ENCODE data around the gene ATP1A3.

DNA sequence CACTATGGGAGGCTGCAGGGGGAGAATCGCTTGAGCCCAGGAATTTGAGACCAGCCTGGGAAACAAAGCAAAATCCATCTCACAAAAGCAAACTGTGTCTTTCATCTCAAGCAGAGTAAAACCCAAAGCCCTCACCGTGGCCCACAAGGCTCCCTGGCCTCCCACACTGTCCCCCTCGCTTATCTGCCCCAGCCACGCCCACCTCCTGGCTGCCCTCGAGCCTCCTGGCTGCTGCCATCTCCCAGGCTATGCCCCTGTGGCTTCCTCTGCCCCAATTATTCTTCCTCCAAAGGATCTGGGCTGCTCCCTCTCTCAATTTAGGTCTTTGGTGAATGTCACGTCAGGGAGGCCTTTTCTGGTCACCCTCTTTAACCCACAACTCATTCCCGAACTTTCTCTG lies 38.5 kb downstream of the ATP1A3 start:
- TF ChIP-seq ZNF703 (CRISPR knock-in tag; IDR thresholded peaks at IDR 0.05; ENCODE audit: borderline replicate concordance) (no peak), NR2F1 (CRISPR knock-in tag; IDR thresholded peaks at IDR 0.05) (no peak), CREB1 (IDR thresholded peaks at IDR 0.05) (no peak), CREB1 (CRISPR knock-in tag; IDR thresholded peaks at IDR 0.05) (no peak), ATF1 (CRISPR knock-in tag; IDR thresholded peaks at IDR 0.05) (no peak), ZNF335 (CRISPR knock-in tag; IDR thresholded peaks at IDR 0.05) (no peak), HMG20B (CRISPR knock-in tag; conservative IDR thresholded peaks at IDR 0.05) (no peak), EZH2 (conservative IDR thresholded peaks at IDR 0.05; ENCODE audit: low read depth, low read length) (no peak)
- TF ChIP-seq, protein P1, sequence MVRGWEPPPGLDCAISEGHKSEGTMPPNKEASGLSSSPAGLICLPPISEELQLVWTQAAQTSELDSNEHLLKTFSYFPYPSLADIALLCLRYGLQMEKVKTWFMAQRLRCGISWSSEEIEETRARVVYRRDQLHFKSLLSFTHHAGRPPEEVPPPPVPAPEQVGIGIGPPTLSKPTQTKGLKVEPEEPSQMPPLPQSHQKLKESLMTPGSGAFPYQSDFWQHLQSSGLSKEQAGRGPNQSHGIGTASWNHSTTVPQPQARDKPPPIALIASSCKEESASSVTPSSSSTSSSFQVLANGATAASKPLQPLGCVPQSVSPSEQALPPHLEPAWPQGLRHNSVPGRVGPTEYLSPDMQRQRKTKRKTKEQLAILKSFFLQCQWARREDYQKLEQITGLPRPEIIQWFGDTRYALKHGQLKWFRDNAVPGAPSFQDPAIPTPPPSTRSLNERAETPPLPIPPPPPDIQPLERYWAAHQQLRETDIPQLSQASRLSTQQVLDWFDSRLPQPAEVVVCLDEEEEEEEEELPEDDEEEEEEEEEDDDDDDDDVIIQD (CRISPR knock-in tag; IDR thresholded peaks at IDR 0.05; ENCODE audit: low read depth): no peak
- TF ChIP-seq, protein P2, sequence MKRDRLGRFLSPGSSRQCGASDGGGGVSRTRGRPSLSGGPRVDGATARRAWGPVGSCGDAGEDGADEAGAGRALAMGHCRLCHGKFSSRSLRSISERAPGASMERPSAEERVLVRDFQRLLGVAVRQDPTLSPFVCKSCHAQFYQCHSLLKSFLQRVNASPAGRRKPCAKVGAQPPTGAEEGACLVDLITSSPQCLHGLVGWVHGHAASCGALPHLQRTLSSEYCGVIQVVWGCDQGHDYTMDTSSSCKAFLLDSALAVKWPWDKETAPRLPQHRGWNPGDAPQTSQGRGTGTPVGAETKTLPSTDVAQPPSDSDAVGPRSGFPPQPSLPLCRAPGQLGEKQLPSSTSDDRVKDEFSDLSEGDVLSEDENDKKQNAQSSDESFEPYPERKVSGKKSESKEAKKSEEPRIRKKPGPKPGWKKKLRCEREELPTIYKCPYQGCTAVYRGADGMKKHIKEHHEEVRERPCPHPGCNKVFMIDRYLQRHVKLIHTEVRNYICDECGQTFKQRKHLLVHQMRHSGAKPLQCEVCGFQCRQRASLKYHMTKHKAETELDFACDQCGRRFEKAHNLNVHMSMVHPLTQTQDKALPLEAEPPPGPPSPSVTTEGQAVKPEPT (CRISPR knock-in tag; IDR thresholded peaks at IDR 0.05; ENCODE audit: low read depth): no peak
- TF ChIP-seq, protein P3, sequence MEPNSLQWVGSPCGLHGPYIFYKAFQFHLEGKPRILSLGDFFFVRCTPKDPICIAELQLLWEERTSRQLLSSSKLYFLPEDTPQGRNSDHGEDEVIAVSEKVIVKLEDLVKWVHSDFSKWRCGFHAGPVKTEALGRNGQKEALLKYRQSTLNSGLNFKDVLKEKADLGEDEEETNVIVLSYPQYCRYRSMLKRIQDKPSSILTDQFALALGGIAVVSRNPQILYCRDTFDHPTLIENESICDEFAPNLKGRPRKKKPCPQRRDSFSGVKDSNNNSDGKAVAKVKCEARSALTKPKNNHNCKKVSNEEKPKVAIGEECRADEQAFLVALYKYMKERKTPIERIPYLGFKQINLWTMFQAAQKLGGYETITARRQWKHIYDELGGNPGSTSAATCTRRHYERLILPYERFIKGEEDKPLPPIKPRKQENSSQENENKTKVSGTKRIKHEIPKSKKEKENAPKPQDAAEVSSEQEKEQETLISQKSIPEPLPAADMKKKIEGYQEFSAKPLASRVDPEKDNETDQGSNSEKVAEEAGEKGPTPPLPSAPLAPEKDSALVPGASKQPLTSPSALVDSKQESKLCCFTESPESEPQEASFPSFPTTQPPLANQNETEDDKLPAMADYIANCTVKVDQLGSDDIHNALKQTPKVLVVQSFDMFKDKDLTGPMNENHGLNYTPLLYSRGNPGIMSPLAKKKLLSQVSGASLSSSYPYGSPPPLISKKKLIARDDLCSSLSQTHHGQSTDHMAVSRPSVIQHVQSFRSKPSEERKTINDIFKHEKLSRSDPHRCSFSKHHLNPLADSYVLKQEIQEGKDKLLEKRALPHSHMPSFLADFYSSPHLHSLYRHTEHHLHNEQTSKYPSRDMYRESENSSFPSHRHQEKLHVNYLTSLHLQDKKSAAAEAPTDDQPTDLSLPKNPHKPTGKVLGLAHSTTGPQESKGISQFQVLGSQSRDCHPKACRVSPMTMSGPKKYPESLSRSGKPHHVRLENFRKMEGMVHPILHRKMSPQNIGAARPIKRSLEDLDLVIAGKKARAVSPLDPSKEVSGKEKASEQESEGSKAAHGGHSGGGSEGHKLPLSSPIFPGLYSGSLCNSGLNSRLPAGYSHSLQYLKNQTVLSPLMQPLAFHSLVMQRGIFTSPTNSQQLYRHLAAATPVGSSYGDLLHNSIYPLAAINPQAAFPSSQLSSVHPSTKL (CRISPR knock-in tag; IDR thresholded peaks at IDR 0.05): no peak

Data from HepG2 (cell line).